BE2C (cell line): Measurements from ENCODE around the gene ANKRD11.

Source experiments
- DNase-seq: peaks from one replicate; pipeline ENCODE4 v3.0.0-alpha.2; 2020
- H3K27me3 ChIP-seq: fragments of 250-450 bp; sonication (Bioruptor Pico); 2 replicates; pipeline ENCODE4 v1.5.1; 2020; ENCODE audit warnings: mild to moderate bottlenecking
- H3K36me3 ChIP-seq: fragments of 250-450 bp; sonication (Bioruptor Pico); 2 replicates; pipeline ENCODE4 v1.5.1; 2020; ENCODE audit warnings: mild to moderate bottlenecking
- H3K4me1 ChIP-seq: fragments of 250-450 bp; sonication (Bioruptor Pico); 2 replicates; pipeline ENCODE4 v1.5.1; 2020
- H3K4me3 ChIP-seq: 2 replicates; pipeline ENCODE4 v1.5.1; 2011; ENCODE audit warnings: low read depth, low read length
- H3K9me3 ChIP-seq: fragments of 250-450 bp; sonication (Bioruptor Pico); 2 replicates; pipeline ENCODE4 v1.5.1; 2020
- CTCF ChIP-seq: IDR thresholded peaks from 2 replicates; pipeline ENCODE4 v1.5.1; 2012; ENCODE audit warnings: mild to moderate bottlenecking, low read depth, low read length

ANKRD11 gene

GRCh38 chr16:89446975-89447293 is 43.4 kb downstream of the ANKRD11 start:
- no peaks in the 10 kb centered on the region for H3K9me3 ChIP-seq
- H3K4me1 ChIP-seq, result peaks cover 30% of the 10 kb centered on the region
- DNase-seq, result no peak
- H3K27me3 ChIP-seq, result no peaks in the 10 kb centered on the region
- TF ChIP-seq CTCF, result no peak
- no peaks in the 10 kb centered on the region for H3K36me3 ChIP-seq
- no peak overlapping the region for H3K4me3 ChIP-seq

GRCh38 chr16:89446136-89446974 is 44.0 kb downstream of the ANKRD11 start:
- Histone ChIP-seq H3K4me3 (no peak overlapping the region), H3K4me1 (peaks cover 30% of the 10 kb centered on the region), H3K36me3 (no peaks in the 10 kb centered on the region), H3K27me3 (no peaks in the 10 kb centered on the region), H3K9me3 (no peaks in the 10 kb centered on the region)
- no peak for DNase-seq
- TF ChIP-seq CTCF, result no peak

- DNase-seq, result no peak
- H3K4me1 ChIP-seq, result peaks cover 30% of the 10 kb centered on the region
- H3K36me3 ChIP-seq, result no peaks in the 10 kb centered on the region
- no peak for TF ChIP-seq CTCF
- no peaks in the 10 kb centered on the region for H3K9me3 ChIP-seq
- H3K27me3 ChIP-seq, result no peaks in the 10 kb centered on the region
- H3K4me3 ChIP-seq, result no peak overlapping the region
Observed at GRCh38 chr16:89445166-89445565, 45.2 kb downstream of the ANKRD11 start.

- DNase-seq, result no peak
- Histone ChIP-seq H3K36me3 (no peaks in the 10 kb centered on the region), H3K9me3 (no peaks in the 10 kb centered on the region), H3K27me3 (no peaks in the 10 kb centered on the region), H3K4me3 (no peak overlapping the region), H3K4me1 (peaks cover 30% of the 10 kb centered on the region)
- TF ChIP-seq CTCF, result no peak
Observed at GRCh38 chr16:89444728-89445127, 45.6 kb downstream of the ANKRD11 start.

- Histone ChIP-seq H3K9me3 (no peaks in the 10 kb centered on the region), H3K27me3 (no peaks in the 10 kb centered on the region), H3K36me3 (no peaks in the 10 kb centered on the region), H3K4me3 (no peak overlapping the region), H3K4me1 (peaks cover 30% of the 10 kb centered on the region)
- no peak for TF ChIP-seq CTCF
- DNase-seq, result no peak
Observed at GRCh38 chr16:89444151-89444723, 46.1 kb downstream of the ANKRD11 start.

- Histone ChIP-seq H3K4me1 (peaks cover 30% of the 10 kb centered on the region), H3K9me3 (no peaks in the 10 kb centered on the region), H3K36me3 (no peaks in the 10 kb centered on the region), H3K4me3 (no peak overlapping the region), H3K27me3 (no peaks in the 10 kb centered on the region)
- DNase-seq, result no peak
- TF ChIP-seq CTCF, result no peak; the same call in 1 of the 2 replicates
Observed at GRCh38 chr16:89443727-89444084, 46.7 kb downstream of the ANKRD11 start.
